HG03521 (cell line): ENCODE measurements around the gene SLC30A9.
A peak's percentile ranks its signal among the peaks of the same experiment; 100 is the strongest.

Source experiments
- ATAC-seq: cut with Tn5 transposase; IDR thresholded peaks from one replicate; pipeline ENCODE4 v1.9.1; 2021; ENCODE audit warnings: mild to moderate bottlenecking, moderate library complexity; ENCODE audit not compliant: unreplicated experiment

Gene SLC30A9

GRCh38 chr4:41998019-41998418 lies 7.7 kb downstream of the SLC30A9 start:
- ATAC-seq, result no peak

GRCh38 chr4:41999321-41999720 lies 9.0 kb downstream of the SLC30A9 start:
- no peak for ATAC-seq

GRCh38 chr4:42008011-42008786 lies 17.9 kb downstream of the SLC30A9 start:
- ATAC-seq, result no peak

- no peak for ATAC-seq
These were observed 25.1 kb downstream of the SLC30A9 start for GRCh38 chr4:42015438-42015837.

GRCh38 chr4:42018451-42018850 lies 28.1 kb downstream of the SLC30A9 start:
- ATAC-seq, result no peak

- ATAC-seq, result no peak
These were observed 58.1 kb downstream of the SLC30A9 start for GRCh38 chr4:42048394-42048793.

GRCh38 chr4:42050516-42051249 lies 60.4 kb downstream of the SLC30A9 start:
- ATAC-seq, result no peak

GRCh38 chr4:42066402-42066801 lies 76.1 kb downstream of the SLC30A9 start:
- ATAC-seq, result no peak

GRCh38 chr4:42067264-42067663 lies 76.9 kb downstream of the SLC30A9 start:
- no peak for ATAC-seq

- no peak for ATAC-seq
These were observed 80.1 kb downstream of the SLC30A9 start for GRCh38 chr4:42070463-42070862.

GRCh38 chr4:42074294-42074693 lies 84.0 kb downstream of the SLC30A9 start:
- no peak for ATAC-seq

GRCh38 chr4:42078184-42078801 lies 88.0 kb downstream of the SLC30A9 start:
- peak; percentile 85 for ATAC-seq

- no peak for ATAC-seq
These were observed 90.0 kb downstream of the SLC30A9 start for GRCh38 chr4:42080306-42080705.

- no peak for ATAC-seq
These were observed 93.5 kb downstream of the SLC30A9 start for GRCh38 chr4:42083816-42084215.

GRCh38 chr4:42088386-42088785 lies 98.1 kb downstream of the SLC30A9 start:
- no peak for ATAC-seq

- ATAC-seq, result no peak
These were observed 111.2 kb downstream of the SLC30A9 start for GRCh38 chr4:42101446-42101975.

- ATAC-seq, result no peak
These were observed 114.2 kb downstream of the SLC30A9 start for GRCh38 chr4:42104521-42104920.

- ATAC-seq, result no peak
These were observed 122.5 kb downstream of the SLC30A9 start for GRCh38 chr4:42112846-42113245.

- ATAC-seq, result no peak
These were observed 129.6 kb downstream of the SLC30A9 start for GRCh38 chr4:42119886-42120285.

- ATAC-seq, result no peak
These were observed 131.9 kb downstream of the SLC30A9 start for GRCh38 chr4:42122237-42122636.

- no peak for ATAC-seq
These were observed 132.8 kb downstream of the SLC30A9 start for GRCh38 chr4:42123071-42123644.
